ENCODE data around the gene FXR1. TPM values are rescaled to one million over a fixed set of nuclear protein-coding genes. Genes with fewer than 3 reads are reported as not detected.

Gene FXR1
- polyA plus RNA-seq, 1 experiment = 111 TPM

DNA sequence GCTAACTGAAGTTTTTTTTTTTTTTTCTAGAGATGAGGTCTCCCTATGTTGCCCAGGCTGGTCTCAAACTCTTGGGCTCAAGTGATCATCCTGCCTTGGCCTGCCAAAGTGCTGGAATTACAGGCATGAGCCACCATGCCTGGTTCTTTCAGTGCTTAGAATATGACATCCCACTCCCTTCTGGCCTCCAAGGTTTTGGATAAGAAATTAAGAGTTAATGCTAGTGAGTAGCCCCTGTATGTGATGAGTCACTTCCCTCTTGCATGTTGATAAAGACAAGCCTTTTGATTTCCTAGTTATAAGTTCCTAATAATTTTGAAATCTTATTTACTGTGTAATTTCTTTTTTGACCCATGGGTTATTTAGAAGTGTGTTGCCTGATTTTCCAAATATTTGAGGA, 112.7 kb downstream of the FXR1 start:
- ChIA-PET CTCF (no interaction called here), POLR2A (no interaction called here)
- H3K4me3 ChIP-seq (ENCODE audit: low read depth, low read length) = no peak overlapping the region

DNA sequence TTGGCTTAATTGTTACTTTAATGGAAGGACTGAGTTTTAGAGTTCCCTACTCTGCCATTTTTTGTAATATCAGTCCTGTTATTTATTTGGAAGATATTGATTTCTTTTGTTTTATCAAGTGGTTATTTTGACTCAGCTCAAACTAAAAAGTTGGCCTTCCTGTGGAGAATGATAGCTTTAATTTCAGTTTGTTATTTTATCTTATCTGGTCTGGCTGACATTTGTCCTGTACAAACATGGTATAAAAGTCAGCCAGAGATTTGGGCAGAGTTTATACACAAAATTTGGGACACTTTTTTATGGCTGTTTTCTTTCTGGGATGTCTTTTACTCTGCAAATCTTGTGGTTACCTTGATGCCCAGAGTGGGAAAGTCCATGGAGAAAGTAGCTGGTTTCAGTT, 118.5 kb downstream of the FXR1 start:
- no peak overlapping the region for H3K4me3 ChIP-seq (ENCODE audit: low read depth, low read length)
- TF ChIP-seq, protein P1, sequence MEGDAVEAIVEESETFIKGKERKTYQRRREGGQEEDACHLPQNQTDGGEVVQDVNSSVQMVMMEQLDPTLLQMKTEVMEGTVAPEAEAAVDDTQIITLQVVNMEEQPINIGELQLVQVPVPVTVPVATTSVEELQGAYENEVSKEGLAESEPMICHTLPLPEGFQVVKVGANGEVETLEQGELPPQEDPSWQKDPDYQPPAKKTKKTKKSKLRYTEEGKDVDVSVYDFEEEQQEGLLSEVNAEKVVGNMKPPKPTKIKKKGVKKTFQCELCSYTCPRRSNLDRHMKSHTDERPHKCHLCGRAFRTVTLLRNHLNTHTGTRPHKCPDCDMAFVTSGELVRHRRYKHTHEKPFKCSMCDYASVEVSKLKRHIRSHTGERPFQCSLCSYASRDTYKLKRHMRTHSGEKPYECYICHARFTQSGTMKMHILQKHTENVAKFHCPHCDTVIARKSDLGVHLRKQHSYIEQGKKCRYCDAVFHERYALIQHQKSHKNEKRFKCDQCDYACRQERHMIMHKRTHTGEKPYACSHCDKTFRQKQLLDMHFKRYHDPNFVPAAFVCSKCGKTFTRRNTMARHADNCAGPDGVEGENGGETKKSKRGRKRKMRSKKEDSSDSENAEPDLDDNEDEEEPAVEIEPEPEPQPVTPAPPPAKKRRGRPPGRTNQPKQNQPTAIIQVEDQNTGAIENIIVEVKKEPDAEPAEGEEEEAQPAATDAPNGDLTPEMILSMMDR (IDR thresholded peaks at IDR 0.05; ENCODE audit: insufficient read depth, low read depth, low read length) = no peak
- CTCF ChIA-PET = no interaction called here
- H3K36me3 ChIP-seq (ENCODE audit: control insufficient read depth, insufficient read depth, low read length) = no peaks in the 10 kb centered on the region
- POLR2A ChIA-PET = no interaction called here
- H3K27me3 ChIP-seq (ENCODE audit: control insufficient read depth, insufficient read depth, low read length) = no peaks in the 10 kb centered on the region
- DNase-seq (ENCODE audit: low read depth) = no peak

More for the DNA sequence above, 112.7 kb downstream of the FXR1 start:
- Histone ChIP-seq H3K27me3 (ENCODE audit: control insufficient read depth, insufficient read depth, low read length) (no peaks in the 10 kb centered on the region), H3K36me3 (ENCODE audit: control insufficient read depth, insufficient read depth, low read length) (no peaks in the 10 kb centered on the region)
- TF ChIP-seq, protein P1 (IDR thresholded peaks at IDR 0.05; ENCODE audit: insufficient read depth, low read depth, low read length) = no peak
- DNase-seq (ENCODE audit: low read depth) = no peak

Other genes with a start within 250 kb of the FXR1 start
- not detected in 2 replicates for gene CCDC39, start 233.2 kb upstream of the FXR1 start, polyA plus RNA-seq (2011; rRNA removed)
- 37.3 and 38.7 TPM in 2 replicates for gene DNAJC19, start 77.1 kb downstream of the FXR1 start, polyA plus RNA-seq (2011; rRNA removed)

Data from BJ (cell line).